Fibroblast of lung (primary cell): ENCODE results near the gene EEF2.

ENCODE experiments used
- CTCF ChIP-seq, 2 donors: IDR thresholded peaks in 1 of 2; conservative IDR thresholded peaks in 1 of 2; 1 replicate in 1 of 2; 2 replicates in 1 of 2; pipeline ENCODE4 v1.5.1; 2011 to 2012; ENCODE audit warnings: low read length in 2 of 2, control low read depth in 1 of 2, inconsistent platforms in 1 of 2, low read depth in 1 of 2, mild to moderate bottlenecking in 1 of 2
- EZH2 ChIP-seq: IDR thresholded peaks from 2 replicates; pipeline ENCODE4 v1.5.1; 2012; ENCODE audit warnings: low read length, control low read depth, mild to moderate bottlenecking; ENCODE audit errors: missing control alignments

GRCh38 chr19:3975637-3976087 lies 9.6 kb downstream of the EEF2 start:
- TF ChIP-seq CTCF (conservative IDR thresholded peaks at IDR 0.05 in 1 of 2, IDR thresholded peaks at IDR 0.05 in 1 of 2; ENCODE audit: low read depth in 1 of 2, low read length in 2 of 2) (no peak), EZH2 (no peak)
